HEK293 (cell line): Measurements from ENCODE around the gene TOMM5.

Experiments used
- CTCF ChIA-PET: fragments of 350-600 bp; formaldehyde crosslinking; extraction: SDS; loops from one replicate; lab custom pipeline; 2021; ENCODE audit warnings: antibody characterized with exemption; lab: Yijun Ruan, JAX
- POLR2A ChIA-PET: fragments of 300-600 bp; formaldehyde crosslinking; extraction: SDS; loops from one replicate; lab custom pipeline; 2020; ENCODE audit warnings: antibody characterized with exemption, inconsistent platforms; lab: Yijun Ruan, JAX
- H3K27ac ChIP-seq: fragments of 200-500 bp; sonication (Bioruptor generic); 2 replicates; pipeline ENCODE4 v1.5.1; 2014; ENCODE audit warnings: low read depth, low read length, control low read depth, inconsistent platforms; ENCODE audit errors: extremely low read depth
- H3K36me3 ChIP-seq, 2 experiments: fragments of 200-500 bp in 1 of 2; sonication (Bioruptor generic) in 1 of 2; 1 replicate in 1 of 2; 2 replicates in 1 of 2; pipeline ENCODE4 v1.5.1; 2014 to 2017; ENCODE audit warnings: inconsistent platforms in 2 of 2, low read length in 2 of 2; ENCODE audit not compliant: control insufficient read depth in 2 of 2, insufficient read depth in 1 of 2
- H3K4me1 ChIP-seq: fragments of 200-500 bp; sonication (Bioruptor generic); 2 replicates; pipeline ENCODE4 v1.5.1; 2014; ENCODE audit warnings: mild to moderate bottlenecking, low read length, inconsistent platforms; ENCODE audit not compliant: control insufficient read depth, insufficient read depth
- H3K4me3 ChIP-seq: 2 replicates; pipeline ENCODE4 v1.5.1; 2011; ENCODE audit warnings: low read depth, mild to moderate bottlenecking, control low read depth, low read length, moderate library complexity
- H3K9me3 ChIP-seq: fragments of 200-500 bp; sonication (Bioruptor generic); 2 replicates; pipeline ENCODE4 v1.5.1; 2014; ENCODE audit warnings: low read depth, low read length, inconsistent platforms; ENCODE audit not compliant: control insufficient read depth, insufficient read depth
- BCL11A ChIP-seq: fragments of 450-650 bp; formaldehyde crosslinking; IDR thresholded peaks from 2 replicates; pipeline ENCODE4 v1.5.1; 2016; ENCODE audit warnings: low read depth, missing biosample characterization, missing genetic modification characterization
- BCL11B ChIP-seq: fragments of 450-650 bp; formaldehyde crosslinking; IDR thresholded peaks from 2 replicates; pipeline ENCODE4 v1.5.1; 2016; ENCODE audit warnings: low read depth, missing biosample characterization, missing genetic modification characterization
- REST ChIP-seq: fragments of 450-650 bp; formaldehyde crosslinking; IDR thresholded peaks from 2 replicates; pipeline ENCODE4 v1.5.1; 2016; ENCODE audit warnings: missing biosample characterization, missing genetic modification characterization
- TCF7L2 ChIP-seq: IDR thresholded peaks from 2 replicates; pipeline ENCODE4 v1.6.1; 2011; ENCODE audit warnings: low read depth, mild to moderate bottlenecking, inconsistent platforms, low read length, moderate library complexity, borderline replicate concordance
- ZBTB20 ChIP-seq: fragments of 450-650 bp; formaldehyde crosslinking; IDR thresholded peaks from 2 replicates; pipeline ENCODE4 v1.5.1; 2016; ENCODE audit warnings: missing biosample characterization, missing genetic modification characterization
- ZBTB49 ChIP-seq: fragments of 450-650 bp; formaldehyde crosslinking; IDR thresholded peaks from 2 replicates; pipeline ENCODE4 v1.5.1; 2016; ENCODE audit warnings: missing biosample characterization, missing genetic modification characterization, low read depth
- ZFHX2 ChIP-seq: fragments of 450-650 bp; formaldehyde crosslinking; conservative IDR thresholded peaks from 2 replicates; pipeline ENCODE4 v1.5.1; 2016; ENCODE audit warnings: missing biosample characterization, missing genetic modification characterization
- ZNF155 ChIP-seq: fragments of 450-650 bp; formaldehyde crosslinking; IDR thresholded peaks from 2 replicates; pipeline ENCODE4 v1.5.1; 2016; ENCODE audit warnings: missing biosample characterization, missing genetic modification characterization
- ZNF214 ChIP-seq: fragments of 450-650 bp; formaldehyde crosslinking; IDR thresholded peaks from 2 replicates; pipeline ENCODE4 v1.5.1; 2017; ENCODE audit warnings: missing biosample characterization, mild to moderate bottlenecking, missing genetic modification characterization, borderline replicate concordance
- ZNF221 ChIP-seq: fragments of 450-650 bp; formaldehyde crosslinking; IDR thresholded peaks from 2 replicates; pipeline ENCODE4 v1.5.1; 2017; ENCODE audit warnings: missing biosample characterization, missing genetic modification characterization, borderline replicate concordance
- ZNF302 ChIP-seq: fragments of 450-650 bp; formaldehyde crosslinking; IDR thresholded peaks from 2 replicates; pipeline ENCODE4 v1.5.1; 2016; ENCODE audit warnings: missing biosample characterization, missing genetic modification characterization, low read depth
- ZNF514 ChIP-seq: fragments of 450-650 bp; formaldehyde crosslinking; IDR thresholded peaks from 2 replicates; pipeline ENCODE4 v1.5.1; 2016; ENCODE audit warnings: missing biosample characterization, missing genetic modification characterization
- ZNF548 ChIP-seq: fragments of 450-650 bp; formaldehyde crosslinking; IDR thresholded peaks from 2 replicates; pipeline ENCODE4 v1.5.1; 2016; ENCODE audit warnings: missing biosample characterization, missing genetic modification characterization
- ZNF677 ChIP-seq: fragments of 450-650 bp; IDR thresholded peaks from 2 replicates; pipeline ENCODE4 v1.5.0; 2018; ENCODE audit warnings: missing biosample characterization, mild to moderate bottlenecking, missing genetic modification characterization, moderate library complexity
- ZNF747 ChIP-seq: fragments of 450-650 bp; formaldehyde crosslinking; IDR thresholded peaks from 2 replicates; pipeline ENCODE4 v1.5.1; 2016; ENCODE audit warnings: missing biosample characterization, missing genetic modification characterization
- ZNF776 ChIP-seq: fragments of 450-650 bp; formaldehyde crosslinking; IDR thresholded peaks from 2 replicates; pipeline ENCODE4 v1.5.0; 2017; ENCODE audit warnings: missing biosample characterization, missing genetic modification characterization, borderline replicate concordance
- ZNF785 ChIP-seq: fragments of 450-650 bp; formaldehyde crosslinking; IDR thresholded peaks from 2 replicates; pipeline ENCODE4 v1.5.1; 2016; ENCODE audit warnings: missing biosample characterization, missing genetic modification characterization
- TF ChIP-seq, protein P1 (sequence below): fragments of 450-650 bp; formaldehyde crosslinking; conservative IDR thresholded peaks from 2 replicates; pipeline ENCODE4 v1.5.1; 2016; ENCODE audit warnings: low read depth, missing biosample characterization, missing genetic modification characterization
- TF ChIP-seq, protein P2 (sequence below): fragments of 450-650 bp; formaldehyde crosslinking; IDR thresholded peaks from 2 replicates; pipeline ENCODE4 v1.5.1; 2016; ENCODE audit warnings: missing biosample characterization, missing genetic modification characterization, borderline replicate concordance
- TF ChIP-seq, protein P3 (sequence below): fragments of 450-650 bp; formaldehyde crosslinking; IDR thresholded peaks from 2 replicates; pipeline ENCODE4 v1.5.1; 2016; ENCODE audit warnings: missing biosample characterization, missing genetic modification characterization

The TOMM5 gene

GRCh38 chr9:37625036-37625757, 32.8 kb upstream of the TOMM5 start:
- H3K36me3 ChIP-seq, result no peaks in the 10 kb centered on the region
- no peak overlapping the region for H3K27ac ChIP-seq
- H3K9me3 ChIP-seq, result no peaks in the 10 kb centered on the region
- 0 out of 2 replicates have a peak, but pooled peaks cover 3% of the 10 kb centered on the region for H3K4me1 ChIP-seq
- no peak overlapping the region for H3K4me3 ChIP-seq
- ChIA-PET CTCF (interaction anchor here (0.5 to 1.2 kb wide), 2 partner anchors 20 to 107 kb away, joined by 3 to 6 read pairs; no protein-coding TSS in a partner anchor), POLR2A (no interaction called here)
- TF ChIP-seq ZFHX2 (tag by site-specific recombination) (no peak), ZNF747 (tag by site-specific recombination) (no peak), REST (peak; percentile 75), ZBTB49 (tag by site-specific recombination) (no peak)

DNA sequence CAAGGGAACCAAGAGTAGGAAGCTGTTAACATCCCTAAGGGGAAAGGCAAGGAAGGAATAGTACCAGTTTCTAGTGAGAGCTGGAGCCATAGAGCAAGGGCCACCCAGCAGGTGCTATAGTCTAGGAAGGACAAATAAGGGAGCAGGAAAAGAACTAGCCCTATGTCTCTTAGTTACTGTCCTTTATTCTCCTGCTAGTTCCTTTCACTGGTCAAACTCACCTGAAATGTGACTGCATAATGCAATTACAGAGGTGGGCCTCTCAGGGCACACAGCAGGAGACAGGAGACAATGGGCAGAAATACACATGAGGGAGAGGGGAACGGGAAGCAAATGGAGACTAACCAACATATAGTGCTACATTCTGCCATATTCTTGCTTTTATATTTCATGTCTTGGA, 31.7 kb upstream of the TOMM5 start:
- Histone ChIP-seq H3K4me1 (0 out of 2 replicates have a peak, but pooled peaks cover 3% of the 10 kb centered on the region), H3K9me3 (no peaks in the 10 kb centered on the region), H3K36me3 (no peaks in the 10 kb centered on the region), H3K4me3 (no peak overlapping the region), H3K27ac (no peak overlapping the region)
- CTCF ChIA-PET, result no interaction called here
- TF ChIP-seq ZBTB20 (no peak), BCL11A (tag by site-specific recombination) (no peak), TCF7L2 (no peak), ZNF548 (tag by site-specific recombination) (no peak), ZNF302 (no peak), ZNF214 (tag by site-specific recombination) (no peak), ZNF514 (tag by site-specific recombination) (no peak), BCL11B (tag by site-specific recombination) (no peak), ZNF776 (tag by site-specific recombination) (no peak), ZNF221 (tag by site-specific recombination) (no peak), ZNF785 (tag by site-specific recombination) (no peak), ZNF677 (tag by site-specific recombination) (no peak), ZNF155 (tag by site-specific recombination) (no peak)
- TF ChIP-seq, protein P1, sequence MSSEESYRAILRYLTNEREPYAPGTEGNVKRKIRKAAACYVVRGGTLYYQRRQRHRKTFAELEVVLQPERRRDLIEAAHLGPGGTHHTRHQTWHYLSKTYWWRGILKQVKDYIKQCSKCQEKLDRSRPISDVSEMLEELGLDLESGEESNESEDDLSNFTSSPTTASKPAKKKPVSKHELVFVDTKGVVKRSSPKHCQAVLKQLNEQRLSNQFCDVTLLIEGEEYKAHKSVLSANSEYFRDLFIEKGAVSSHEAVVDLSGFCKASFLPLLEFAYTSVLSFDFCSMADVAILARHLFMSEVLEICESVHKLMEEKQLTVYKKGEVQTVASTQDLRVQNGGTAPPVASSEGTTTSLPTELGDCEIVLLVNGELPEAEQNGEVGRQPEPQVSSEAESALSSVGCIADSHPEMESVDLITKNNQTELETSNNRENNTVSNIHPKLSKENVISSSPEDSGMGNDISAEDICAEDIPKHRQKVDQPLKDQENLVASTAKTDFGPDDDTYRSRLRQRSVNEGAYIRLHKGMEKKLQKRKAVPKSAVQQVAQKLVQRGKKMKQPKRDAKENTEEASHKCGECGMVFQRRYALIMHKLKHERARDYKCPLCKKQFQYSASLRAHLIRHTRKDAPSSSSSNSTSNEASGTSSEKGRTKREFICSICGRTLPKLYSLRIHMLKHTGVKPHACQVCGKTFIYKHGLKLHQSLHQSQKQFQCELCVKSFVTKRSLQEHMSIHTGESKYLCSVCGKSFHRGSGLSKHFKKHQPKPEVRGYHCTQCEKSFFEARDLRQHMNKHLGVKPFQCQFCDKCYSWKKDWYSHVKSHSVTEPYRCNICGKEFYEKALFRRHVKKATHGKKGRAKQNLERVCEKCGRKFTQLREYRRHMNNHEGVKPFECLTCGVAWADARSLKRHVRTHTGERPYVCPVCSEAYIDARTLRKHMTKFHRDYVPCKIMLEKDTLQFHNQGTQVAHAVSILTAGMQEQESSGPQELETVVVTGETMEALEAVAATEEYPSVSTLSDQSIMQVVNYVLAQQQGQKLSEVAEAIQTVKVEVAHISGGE (tag by site-specific recombination), result no peak
- TF ChIP-seq, protein P2, sequence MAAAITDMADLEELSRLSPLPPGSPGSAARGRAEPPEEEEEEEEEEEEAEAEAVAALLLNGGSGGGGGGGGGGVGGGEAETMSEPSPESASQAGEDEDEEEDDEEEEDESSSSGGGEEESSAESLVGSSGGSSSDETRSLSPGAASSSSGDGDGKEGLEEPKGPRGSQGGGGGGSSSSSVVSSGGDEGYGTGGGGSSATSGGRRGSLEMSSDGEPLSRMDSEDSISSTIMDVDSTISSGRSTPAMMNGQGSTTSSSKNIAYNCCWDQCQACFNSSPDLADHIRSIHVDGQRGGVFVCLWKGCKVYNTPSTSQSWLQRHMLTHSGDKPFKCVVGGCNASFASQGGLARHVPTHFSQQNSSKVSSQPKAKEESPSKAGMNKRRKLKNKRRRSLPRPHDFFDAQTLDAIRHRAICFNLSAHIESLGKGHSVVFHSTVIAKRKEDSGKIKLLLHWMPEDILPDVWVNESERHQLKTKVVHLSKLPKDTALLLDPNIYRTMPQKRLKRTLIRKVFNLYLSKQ (tag by site-specific recombination), result no peak
- TF ChIP-seq, protein P3, sequence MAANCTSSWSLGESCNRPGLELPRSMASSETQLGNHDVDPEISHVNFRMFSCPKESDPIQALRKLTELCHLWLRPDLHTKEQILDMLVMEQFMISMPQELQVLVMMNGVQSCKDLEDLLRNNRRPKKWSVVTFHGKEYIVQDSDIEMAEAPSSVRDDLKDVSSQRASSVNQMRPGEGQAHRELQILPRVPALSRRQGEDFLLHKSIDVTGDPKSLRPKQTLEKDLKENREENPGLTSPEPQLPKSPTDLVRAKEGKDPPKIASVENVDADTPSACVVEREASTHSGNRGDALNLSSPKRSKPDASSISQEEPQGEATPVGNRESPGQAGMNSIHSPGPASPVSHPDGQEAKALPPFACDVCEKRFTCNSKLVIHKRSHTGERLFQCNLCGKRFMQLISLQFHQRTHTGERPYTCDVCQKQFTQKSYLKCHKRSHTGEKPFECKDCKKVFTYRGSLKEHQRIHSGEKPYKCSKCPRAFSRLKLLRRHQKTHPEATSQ, result no peak
- TF ChIP-seq, all 188 proteins: peak for 0
- POLR2A ChIA-PET, result no interaction called here
